Measurements from ENCODE around the gene AMPH.
"Not testable (repeated sequence)": the region's sequence is repeated elsewhere in the genome, so short reads cannot be mapped to it uniquely, and the experiment has no call there.

The AMPH gene

DNA sequence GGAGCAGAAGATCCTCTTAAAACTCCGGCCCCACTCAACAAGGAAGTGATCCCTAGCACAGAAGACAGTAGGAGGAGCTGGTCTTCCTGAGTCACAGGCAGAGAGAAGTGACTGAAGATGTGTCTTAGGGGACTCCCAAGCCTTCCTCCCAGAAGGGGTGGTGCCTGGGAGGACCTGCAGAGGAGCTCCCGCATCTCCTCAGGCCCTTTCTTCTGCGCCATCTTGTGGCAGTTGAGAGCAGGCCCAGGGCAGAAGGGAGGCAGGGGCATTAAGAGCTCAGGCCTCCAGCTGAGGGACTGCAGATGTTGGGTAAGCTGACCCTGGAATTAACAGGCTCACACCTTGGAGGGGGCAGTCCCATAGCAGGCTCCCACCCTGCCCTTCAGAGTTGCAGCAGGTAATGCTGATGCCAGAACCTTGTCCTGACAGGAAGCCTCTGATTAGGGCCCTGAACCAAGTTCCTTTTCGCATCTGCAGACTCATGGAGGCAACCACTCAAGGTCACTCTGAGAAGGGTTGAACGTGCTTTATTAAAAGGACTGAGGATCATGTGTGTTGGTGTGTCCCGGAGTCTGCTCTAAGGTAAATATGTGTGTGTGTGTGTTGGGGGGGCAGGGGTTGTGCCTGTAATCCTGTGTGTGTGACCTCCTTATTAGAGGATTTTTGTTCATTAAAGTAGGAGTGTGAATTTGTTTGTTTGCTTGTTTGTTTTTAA is 281.1 kb downstream of the AMPH start:
- DNase-seq (ENCODE audit: low read depth): not testable (repeated sequence)

DNA sequence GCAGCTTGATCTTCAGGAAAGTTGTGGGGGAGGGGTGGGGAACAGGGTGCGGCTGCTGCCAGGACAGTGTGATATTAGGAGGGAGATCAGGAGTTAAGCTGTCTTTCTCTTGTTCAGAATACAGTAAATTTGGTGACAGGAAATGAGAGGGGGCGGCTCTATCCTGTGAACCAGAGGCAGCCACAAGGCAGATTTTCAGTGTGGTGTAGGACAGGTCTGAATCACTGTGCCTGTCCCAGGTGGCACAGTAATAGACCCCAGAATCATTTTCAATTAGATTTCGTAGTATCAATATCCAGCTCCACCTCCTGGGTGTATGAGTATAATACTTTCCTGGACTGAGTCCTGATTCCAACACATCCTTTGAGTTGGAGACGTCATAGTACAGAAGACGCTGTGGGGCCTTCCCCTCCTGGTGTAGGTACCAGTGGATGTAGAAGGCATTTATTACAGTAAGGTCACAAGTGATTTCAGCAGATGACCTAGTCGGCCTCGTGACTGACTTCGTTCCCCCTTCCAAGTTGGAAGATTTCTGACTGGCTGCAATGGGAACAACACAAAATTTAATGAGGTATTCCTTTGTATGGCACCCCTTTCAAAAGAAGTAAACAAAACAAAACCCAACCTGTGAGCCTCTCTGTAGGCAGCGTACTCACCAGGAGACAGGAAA is 281.9 kb downstream of the AMPH start:
- not testable (repeated sequence) for DNase-seq (ENCODE audit: low read depth)

DNA sequence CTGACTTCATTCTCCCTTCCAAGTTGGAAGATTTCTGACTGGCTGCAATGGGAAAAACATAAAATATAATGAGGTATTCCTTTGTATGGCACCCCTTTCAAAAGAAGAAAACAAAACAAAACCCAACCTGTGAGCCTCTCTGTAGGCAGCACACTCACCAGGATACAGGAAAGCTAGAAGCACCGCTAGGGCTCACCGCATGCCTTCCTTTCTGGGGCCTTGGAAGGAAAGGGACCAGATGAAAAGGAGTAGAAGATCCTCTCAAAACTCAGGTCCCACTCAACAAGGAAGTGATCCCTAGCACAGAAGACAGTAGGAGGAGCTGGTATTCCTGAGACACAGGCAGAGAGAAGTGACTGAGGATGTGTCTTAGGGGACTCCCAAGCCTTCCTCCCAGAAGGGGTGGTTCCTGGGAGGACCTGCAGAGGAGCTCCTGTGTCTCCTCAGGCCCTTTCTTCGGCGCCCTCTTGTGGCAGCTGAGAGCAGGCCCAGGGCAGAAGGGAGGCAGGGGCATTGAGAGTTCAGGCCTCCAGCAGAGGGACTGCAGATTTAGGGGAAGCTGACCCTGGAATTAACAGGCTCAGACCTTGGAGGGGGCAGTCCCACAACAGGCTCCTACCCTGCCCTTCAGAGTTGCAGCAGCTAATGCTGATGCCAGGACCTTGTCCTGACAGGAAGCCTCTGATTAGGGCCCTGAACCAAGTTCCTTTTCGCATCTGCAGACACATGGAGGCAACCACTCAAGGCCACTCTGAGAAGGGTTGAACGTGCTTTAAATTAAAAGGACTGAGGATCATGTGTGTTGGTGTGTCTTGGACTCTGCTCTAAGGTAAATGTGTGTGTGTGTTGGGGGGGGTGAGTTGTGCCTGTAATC is 285.6 kb downstream of the AMPH start:
- DNase-seq (ENCODE audit: low read depth): not testable (repeated sequence)

DNA sequence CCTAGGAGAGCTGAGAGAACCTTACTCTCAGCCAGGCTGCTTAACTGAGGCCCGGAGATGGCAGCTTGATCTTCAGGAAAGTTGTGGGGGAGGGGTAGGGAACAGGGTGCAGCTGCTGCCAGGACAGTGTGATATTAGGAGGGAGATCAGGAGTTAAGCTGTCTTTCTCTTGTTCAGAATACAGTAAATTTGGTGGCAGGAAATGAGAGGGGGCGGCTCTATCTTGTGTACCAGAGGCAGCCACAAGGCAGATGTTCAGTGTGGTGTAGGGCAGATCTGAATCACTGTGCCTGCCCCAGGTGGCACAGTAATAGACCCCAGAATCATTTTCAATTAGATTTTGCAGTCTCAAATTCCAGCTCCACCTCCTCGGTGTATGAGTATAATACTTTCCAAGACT is 286.4 kb downstream of the AMPH start:
- DNase-seq (ENCODE audit: low read depth): not testable (repeated sequence)

DNA sequence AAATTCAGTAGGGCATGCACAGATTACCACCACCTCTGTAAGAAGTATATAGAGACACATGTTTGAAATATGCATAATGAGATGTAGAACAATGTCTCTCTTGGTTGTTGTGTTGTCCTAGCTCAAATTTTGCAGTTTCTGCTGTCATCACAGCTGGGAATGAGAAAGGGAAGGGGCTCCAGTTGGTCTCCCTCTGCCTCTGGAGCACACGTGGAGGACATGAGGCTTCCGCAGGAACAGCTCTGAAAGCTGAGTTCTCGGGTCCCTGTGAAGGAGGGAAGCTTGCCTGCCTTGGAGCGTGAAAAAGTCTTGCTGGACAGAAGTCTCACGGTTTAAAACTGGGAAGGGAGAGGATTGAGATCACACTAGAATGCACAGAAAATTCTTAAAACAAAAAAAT is 289.0 kb downstream of the AMPH start:
- DNase-seq (ENCODE audit: low read depth): not testable (repeated sequence)

DNA sequence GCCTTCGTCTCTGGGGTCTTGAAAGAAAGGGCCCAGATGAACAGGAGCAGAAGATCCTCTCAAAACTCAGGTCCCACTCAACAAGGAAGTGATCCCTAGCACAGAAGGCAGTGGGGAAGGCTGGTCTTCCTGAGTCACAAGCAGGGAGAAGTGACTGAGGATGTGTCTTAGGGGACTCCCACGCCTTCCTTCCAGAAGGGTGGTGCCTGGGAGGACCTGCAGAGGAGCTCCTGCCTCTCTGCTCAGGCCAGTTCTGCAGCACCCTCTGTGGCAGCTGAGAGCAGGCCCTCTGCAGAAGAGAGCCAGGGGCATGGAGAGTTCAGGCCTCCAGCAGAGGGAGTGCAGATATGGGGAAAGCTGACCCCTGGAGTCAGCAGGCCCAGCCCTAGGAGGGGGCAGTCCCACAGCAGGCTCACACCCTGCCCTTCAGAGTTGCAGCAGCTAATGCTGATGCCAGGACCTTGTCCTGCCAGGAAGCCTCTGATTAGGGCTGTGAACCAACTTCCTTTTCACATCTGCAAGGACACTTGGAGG is 289.9 kb downstream of the AMPH start:
- peak; percentile 71 for DNase-seq (ENCODE audit: low read depth)

DNA sequence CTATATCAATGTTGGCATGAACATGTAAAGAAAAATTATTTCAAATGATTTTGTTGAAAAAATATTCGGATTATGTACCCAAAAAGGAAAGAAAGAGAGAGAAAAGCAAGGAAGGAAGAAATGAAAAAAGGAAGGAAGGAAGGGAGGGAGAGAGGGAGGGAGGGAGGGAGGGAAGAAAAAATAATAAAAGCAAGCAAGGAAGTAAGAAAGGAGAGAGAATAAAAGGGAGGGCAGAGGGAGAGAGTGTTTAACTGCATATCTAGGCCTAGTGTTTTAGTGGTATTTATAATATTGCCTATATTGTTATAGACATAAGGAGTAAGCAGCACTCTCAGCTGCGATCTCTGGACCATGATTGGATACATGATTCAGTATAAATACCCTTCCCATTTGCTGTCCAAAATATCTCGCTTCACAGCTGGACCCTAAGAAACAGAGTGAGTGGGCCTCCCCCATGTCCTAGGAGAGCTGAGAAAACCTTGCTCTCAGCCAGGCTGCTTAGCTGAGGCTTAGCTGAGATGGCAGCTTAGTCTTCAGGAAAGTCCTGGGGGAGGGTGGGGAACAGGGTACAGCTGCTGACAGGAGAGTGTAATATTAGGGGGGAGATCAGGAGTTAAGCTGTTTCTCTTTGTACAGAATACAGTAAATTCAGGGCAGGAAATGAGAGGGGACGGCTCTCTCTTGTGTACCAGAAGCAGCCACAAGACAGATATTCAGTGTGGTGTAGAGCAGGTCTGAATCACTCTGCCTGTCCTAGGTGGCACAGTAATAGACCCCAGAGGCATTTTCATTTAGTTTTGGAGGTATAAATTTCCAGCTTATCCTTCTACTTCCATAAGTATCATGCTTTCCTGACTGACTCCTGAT is 291.0 kb downstream of the AMPH start:
- DNase-seq (ENCODE audit: low read depth): no peak

DNA sequence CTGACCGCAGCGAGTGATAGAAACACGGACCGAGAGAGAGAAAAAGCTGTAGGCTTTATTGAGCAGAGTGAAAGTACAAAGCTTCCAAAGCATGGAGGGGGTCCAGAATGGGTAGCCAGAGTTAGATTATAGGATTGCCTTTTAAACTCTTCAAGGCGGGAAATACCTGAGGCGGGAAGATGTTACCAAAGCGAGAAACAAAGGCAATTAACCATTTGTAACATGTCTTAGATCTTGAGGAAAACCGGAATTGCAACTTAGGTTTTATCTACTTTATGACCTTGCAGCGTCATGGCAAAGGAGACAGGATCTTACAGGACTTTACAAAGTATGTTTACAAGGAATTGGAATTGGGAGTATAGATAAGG is 295.0 kb downstream of the AMPH start:
- DNase-seq (ENCODE audit: low read depth): not testable (repeated sequence)

DNA sequence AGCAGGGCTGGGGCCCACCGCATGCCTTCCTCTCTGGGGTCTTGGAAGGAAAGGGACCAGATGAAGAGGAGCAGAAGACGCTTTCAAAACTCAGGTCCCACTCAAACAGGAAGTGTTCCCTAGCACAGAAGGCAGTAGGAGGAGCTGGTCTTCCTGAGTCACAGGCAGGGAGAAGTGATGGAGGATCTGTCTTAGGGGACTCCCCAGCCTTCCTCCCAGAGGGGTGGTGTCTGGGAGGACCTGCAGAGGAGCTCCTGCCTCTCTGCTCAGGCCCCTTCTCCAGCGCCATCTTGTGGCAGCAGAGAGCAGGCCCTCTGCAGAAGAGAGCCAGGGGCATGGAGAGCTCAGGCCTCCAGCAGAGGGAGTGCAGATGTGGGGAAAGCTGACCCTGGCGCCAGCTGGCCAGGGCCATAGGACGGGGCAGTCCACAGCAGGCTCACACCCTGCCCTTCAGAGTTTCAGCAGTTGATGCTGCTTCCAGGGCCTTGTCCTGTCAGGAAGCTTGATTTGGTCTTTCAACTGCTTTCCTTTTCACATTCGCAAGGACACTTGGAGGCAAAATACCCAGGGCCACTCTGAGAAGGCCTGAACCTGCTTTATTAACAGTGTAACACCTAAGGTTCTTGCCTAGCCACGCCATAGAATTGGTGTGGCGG is 295.6 kb downstream of the AMPH start:
- DNase-seq (ENCODE audit: low read depth): peak; percentile 77

DNA sequence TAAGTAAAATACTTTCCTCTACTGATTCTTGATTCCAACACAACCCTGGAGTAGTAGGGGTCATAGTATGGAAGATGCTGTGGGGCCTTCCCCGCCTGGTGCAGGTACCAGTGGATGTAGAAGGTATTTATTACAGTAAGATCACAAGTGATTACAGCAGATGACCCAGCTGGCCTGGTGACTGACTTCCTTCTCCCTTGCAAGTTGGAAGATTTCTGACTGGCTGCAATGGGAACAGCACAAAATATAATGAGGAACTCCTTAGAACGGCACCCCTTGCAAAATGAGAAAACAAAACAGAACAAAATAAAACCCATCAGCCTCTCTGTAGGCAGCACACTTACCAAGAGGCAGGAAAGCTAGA is 296.1 kb downstream of the AMPH start:
- DNase-seq (ENCODE audit: low read depth): no peak

DNA sequence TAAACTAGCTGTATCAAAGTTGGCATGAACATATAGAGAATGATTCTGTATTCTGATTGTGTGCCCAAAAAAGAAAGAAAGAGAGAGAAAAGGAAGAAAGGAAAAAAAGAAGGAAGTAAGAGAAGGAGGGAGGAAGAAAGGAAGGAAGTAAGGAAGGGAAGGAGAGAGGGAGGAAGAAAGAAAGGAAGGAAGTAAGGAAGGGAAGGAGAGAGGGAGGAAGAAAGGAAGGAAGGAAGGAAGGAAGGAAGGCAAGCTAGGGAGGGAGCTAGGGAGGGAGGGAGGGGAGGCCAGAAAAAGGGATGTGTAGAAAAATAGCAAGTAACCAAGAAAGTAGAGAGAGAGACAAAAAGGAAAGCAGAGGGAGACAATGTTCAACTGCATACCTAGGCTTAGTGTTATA is 297.0 kb downstream of the AMPH start:
- DNase-seq (ENCODE audit: low read depth): no peak
